Fibroblast of lung (primary cell): ENCODE results near the gene SLC47A1. TPM values are rescaled to one million over a fixed set of nuclear protein-coding genes. Genes with fewer than 3 reads are reported as not detected.

ENCODE experiments used
- DNase-seq, 2 donors: peaks; one replicate each; pipeline versions ENCODE4 v3.0.0 to v3.0.0-alpha.2; 2010; ENCODE audit warnings: low read depth in 2 of 2
- H2AFZ ChIP-seq: 2 replicates; pipeline ENCODE4 v1.5.1; 2012; ENCODE audit warnings: low read length, control low read depth, inconsistent platforms
- H3K27ac ChIP-seq: 2 replicates; pipeline ENCODE4 v1.5.1; 2011; ENCODE audit warnings: low read length, control low read depth; ENCODE audit not compliant: insufficient read depth
- H3K27me3 ChIP-seq: 2 replicates; pipeline ENCODE4 v1.5.1; 2011; ENCODE audit warnings: mild to moderate bottlenecking, low read length; ENCODE audit not compliant: control insufficient read depth, insufficient read depth
- H3K36me3 ChIP-seq: 2 replicates; pipeline ENCODE4 v1.5.1; 2011; ENCODE audit warnings: low read length; ENCODE audit not compliant: control insufficient read depth, insufficient read depth
- H3K4me1 ChIP-seq: 2 replicates; pipeline ENCODE4 v1.5.1; 2011; ENCODE audit warnings: low read length; ENCODE audit not compliant: control insufficient read depth, insufficient read depth; ENCODE audit errors: extremely low read depth
- H3K4me2 ChIP-seq: 2 replicates; pipeline ENCODE4 v1.5.1; 2011; ENCODE audit warnings: low read length, control low read depth; ENCODE audit not compliant: insufficient read depth; ENCODE audit errors: extremely low read depth
- H3K4me3 ChIP-seq, 4 experiments: fragments of 200-600 bp in 1 of 4; sonication (generic) in 1 of 4; replicated peaks in 1 of 4; 2 replicates each; pipeline ENCODE4 v1.5.1; 2011 to 2016; ENCODE audit warnings: low read length in 4 of 4, low read depth in 3 of 4, mild to moderate bottlenecking in 3 of 4, control low read depth in 2 of 4, inconsistent platforms in 1 of 4, mixed read lengths in 1 of 4; ENCODE audit not compliant: insufficient read depth in 1 of 4; ENCODE audit errors: control extremely low read depth in 1 of 4
- H3K79me2 ChIP-seq: 2 replicates; pipeline ENCODE4 v1.5.1; 2012; ENCODE audit warnings: mild to moderate bottlenecking, low read length, inconsistent platforms; ENCODE audit not compliant: control insufficient read depth, insufficient read depth
- H3K9ac ChIP-seq: 2 replicates; pipeline ENCODE4 v1.5.1; 2011; ENCODE audit warnings: mild to moderate bottlenecking, low read length, control low read depth; ENCODE audit not compliant: insufficient read depth
- H3K9me3 ChIP-seq: 2 replicates; pipeline ENCODE4 v1.5.1; 2012; ENCODE audit warnings: low read depth, low read length; ENCODE audit not compliant: control insufficient read depth, insufficient read depth
- H4K20me1 ChIP-seq: 2 replicates; pipeline ENCODE4 v1.5.1; 2011; ENCODE audit warnings: low read length; ENCODE audit not compliant: control insufficient read depth, insufficient read depth; ENCODE audit errors: extremely low read depth
- EZH2 ChIP-seq: IDR thresholded peaks from 2 replicates; pipeline ENCODE4 v1.5.1; 2012; ENCODE audit warnings: low read length, control low read depth, mild to moderate bottlenecking; ENCODE audit errors: missing control alignments
- polyA plus RNA-seq, 2 donors: library from polyadenylated mRNA; depleted of rRNA in 1 of 2; stranded (reverse) in 1 of 2; unstranded in 1 of 2; fragments of >200 nt; gene quantifications; 2 replicates each; pipeline ENCODE4 v1.2.1, GENCODE V29; 2011 to 2012; ENCODE audit warnings: missing spikeins in 1 of 2
- total RNA-seq: library from RNA; depleted of rRNA; stranded (reverse); fragments of >200 nt; gene quantifications from 2 replicates; pipeline ENCODE4 v1.2.1, GENCODE V29; 2014
- TF ChIP-seq, protein P1 (sequence below), 2 donors: IDR thresholded peaks in 1 of 2; conservative IDR thresholded peaks in 1 of 2; 1 replicate in 1 of 2; 2 replicates in 1 of 2; pipeline ENCODE4 v1.5.1; 2011 to 2012; ENCODE audit warnings: low read length in 2 of 2, control low read depth in 1 of 2, inconsistent platforms in 1 of 2, low read depth in 1 of 2, mild to moderate bottlenecking in 1 of 2

The SLC47A1 gene
- total and polyA plus RNA-seq, 2 donors (not counting 1 experiment from before 2014, with no cell fraction given), result 0.12 to 0.66 TPM

DNA sequence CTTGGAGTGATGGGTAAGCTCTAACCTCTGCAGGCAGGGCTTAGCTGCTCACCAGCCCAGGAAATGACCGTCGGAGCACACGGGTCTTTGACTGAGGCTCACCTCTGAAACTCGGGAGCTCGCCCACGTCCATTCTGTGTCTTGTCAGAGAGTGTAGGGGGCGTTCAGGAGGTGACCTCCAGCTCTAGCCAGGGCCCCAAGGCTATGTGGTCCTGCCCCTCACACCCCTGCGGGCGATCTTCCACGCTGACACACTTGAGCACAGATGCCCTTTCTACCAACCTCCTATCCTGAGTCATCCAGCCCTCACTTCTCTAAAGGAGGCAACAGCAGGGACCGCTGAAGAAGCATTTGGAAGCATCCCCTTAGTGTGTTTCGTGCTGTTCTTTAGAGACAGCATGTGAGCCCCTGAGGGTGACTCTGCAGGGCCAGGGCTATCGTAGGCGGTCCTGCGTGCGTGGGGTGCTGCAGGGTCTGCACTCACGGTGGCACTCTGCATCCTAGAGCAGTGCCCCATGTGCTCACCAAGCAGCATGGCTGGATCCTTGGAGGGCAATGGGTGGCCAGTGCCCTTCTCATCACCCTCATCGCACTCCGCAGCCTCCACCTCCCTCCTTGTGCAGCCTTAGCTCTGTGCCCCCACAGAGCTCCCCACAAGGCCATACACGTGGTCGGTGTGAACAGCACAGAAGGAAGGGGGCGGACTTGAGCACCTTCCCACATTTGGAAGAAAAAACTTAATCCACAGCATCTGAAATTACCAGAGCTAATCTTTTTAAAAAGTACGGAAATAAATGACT is 33.8 kb downstream of the SLC47A1 start:
- no peak for DNase-seq
- Histone ChIP-seq H3K36me3 (no peaks in the 10 kb centered on the region), H3K9ac (no peak overlapping the region), H3K4me1 (no peaks in the 10 kb centered on the region), H3K9me3 (no peaks in the 10 kb centered on the region), H4K20me1 (no peaks in the 10 kb centered on the region), H3K27ac (no peak overlapping the region), H3K4me2 (no peak overlapping the region), H3K4me3 (no peak overlapping the region), H3K79me2 (no peaks in the 10 kb centered on the region), H2AFZ (no peak overlapping the region), H3K27me3 (no peaks in the 10 kb centered on the region)
- TF ChIP-seq, protein P1, sequence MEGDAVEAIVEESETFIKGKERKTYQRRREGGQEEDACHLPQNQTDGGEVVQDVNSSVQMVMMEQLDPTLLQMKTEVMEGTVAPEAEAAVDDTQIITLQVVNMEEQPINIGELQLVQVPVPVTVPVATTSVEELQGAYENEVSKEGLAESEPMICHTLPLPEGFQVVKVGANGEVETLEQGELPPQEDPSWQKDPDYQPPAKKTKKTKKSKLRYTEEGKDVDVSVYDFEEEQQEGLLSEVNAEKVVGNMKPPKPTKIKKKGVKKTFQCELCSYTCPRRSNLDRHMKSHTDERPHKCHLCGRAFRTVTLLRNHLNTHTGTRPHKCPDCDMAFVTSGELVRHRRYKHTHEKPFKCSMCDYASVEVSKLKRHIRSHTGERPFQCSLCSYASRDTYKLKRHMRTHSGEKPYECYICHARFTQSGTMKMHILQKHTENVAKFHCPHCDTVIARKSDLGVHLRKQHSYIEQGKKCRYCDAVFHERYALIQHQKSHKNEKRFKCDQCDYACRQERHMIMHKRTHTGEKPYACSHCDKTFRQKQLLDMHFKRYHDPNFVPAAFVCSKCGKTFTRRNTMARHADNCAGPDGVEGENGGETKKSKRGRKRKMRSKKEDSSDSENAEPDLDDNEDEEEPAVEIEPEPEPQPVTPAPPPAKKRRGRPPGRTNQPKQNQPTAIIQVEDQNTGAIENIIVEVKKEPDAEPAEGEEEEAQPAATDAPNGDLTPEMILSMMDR (conservative IDR thresholded peaks at IDR 0.05 in 1 of 2, IDR thresholded peaks at IDR 0.05 in 1 of 2; ENCODE audit: low read depth in 1 of 2, low read length in 2 of 2), result no peak
- TF ChIP-seq EZH2, result no peak

DNA sequence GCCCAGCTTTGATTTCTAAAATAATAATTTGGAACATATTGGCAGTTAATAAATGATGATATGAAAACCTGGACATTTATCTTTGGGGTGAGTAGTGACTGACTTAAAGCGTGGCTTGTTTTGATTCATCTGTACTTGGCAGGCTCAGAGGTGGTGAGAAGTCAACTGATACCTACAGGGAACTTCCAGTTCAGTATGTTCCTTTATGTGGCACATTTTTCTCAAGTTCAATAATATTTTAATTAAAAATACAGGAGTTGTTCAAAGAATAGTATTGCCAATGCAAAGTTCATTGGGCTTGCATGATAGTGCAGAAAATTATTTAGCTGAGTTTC is 34.3 kb downstream of the SLC47A1 start:
- no peaks in the 10 kb centered on the region for H3K9me3 ChIP-seq
- H3K27me3 ChIP-seq, result no peaks in the 10 kb centered on the region
- no peaks in the 10 kb centered on the region for H3K36me3 ChIP-seq
- no peaks in the 10 kb centered on the region for H3K79me2 ChIP-seq
- TF ChIP-seq, protein P1 (conservative IDR thresholded peaks at IDR 0.05 in 1 of 2, IDR thresholded peaks at IDR 0.05 in 1 of 2; ENCODE audit: low read depth in 1 of 2, low read length in 2 of 2), result no peak
- TF ChIP-seq EZH2, result no peak
- H2AFZ ChIP-seq, result no peak overlapping the region
- no peaks in the 10 kb centered on the region for H4K20me1 ChIP-seq
- no peaks in the 10 kb centered on the region for H3K4me1 ChIP-seq
- H3K4me2 ChIP-seq, result no peak overlapping the region
- H3K4me3 ChIP-seq, result no peak overlapping the region
- DNase-seq, result no peak
- no peak overlapping the region for H3K27ac ChIP-seq
- no peak overlapping the region for H3K9ac ChIP-seq

DNA sequence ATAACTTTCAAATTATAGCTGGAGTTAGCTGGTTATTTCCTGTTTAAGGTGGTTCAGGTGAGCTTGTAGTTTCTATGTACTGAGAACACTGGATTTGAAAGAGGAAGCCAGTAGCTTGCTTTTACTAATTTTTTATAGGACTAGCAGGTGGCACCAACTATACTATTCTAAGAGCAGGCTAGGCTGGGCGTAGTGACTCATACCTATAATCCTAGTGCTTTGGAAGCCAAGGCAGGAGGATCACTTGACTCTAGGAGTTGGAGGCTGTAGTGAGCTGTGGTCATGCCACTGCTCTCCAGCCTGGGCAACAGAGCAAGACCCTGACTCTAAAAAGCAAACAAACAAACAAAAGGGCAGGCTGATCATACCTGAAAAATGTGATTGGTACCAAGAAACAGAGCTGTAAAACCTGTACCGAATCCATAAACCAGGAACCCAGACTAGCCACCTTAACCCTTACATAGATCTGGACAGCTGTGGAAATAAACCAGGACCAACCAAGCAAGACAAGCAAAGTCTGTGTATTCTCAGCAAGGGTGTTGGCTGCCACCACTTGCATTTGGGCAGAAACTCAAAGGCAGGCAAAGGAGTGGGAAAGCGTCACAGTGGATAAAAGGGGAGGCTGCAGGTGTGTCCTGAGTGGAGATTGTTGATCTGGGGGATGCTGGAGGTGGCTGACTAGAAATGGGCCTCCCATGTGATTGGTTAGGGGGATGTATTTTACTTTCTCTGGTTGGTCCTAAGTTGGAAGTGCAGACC is 36.3 kb downstream of the SLC47A1 start:
- no peak overlapping the region for H3K9ac ChIP-seq
- no peak overlapping the region for H3K4me3 ChIP-seq
- no peaks in the 10 kb centered on the region for H3K79me2 ChIP-seq
- no peaks in the 10 kb centered on the region for H3K36me3 ChIP-seq
- no peak for DNase-seq
- H3K4me2 ChIP-seq, result no peak overlapping the region
- H3K9me3 ChIP-seq, result no peaks in the 10 kb centered on the region
- no peaks in the 10 kb centered on the region for H3K27me3 ChIP-seq
- no peak overlapping the region for H2AFZ ChIP-seq
- TF ChIP-seq EZH2, result no peak
- TF ChIP-seq, protein P1 (conservative IDR thresholded peaks at IDR 0.05 in 1 of 2, IDR thresholded peaks at IDR 0.05 in 1 of 2; ENCODE audit: low read depth in 1 of 2, low read length in 2 of 2), result no peak
- no peaks in the 10 kb centered on the region for H4K20me1 ChIP-seq
- no peaks in the 10 kb centered on the region for H3K4me1 ChIP-seq
- H3K27ac ChIP-seq, result no peak overlapping the region
